COLO668 (cell line): ENCODE data around the gene UQCRH.

Source experiments
- DNase-seq: peaks from one replicate; lab custom pipeline; 2025; ENCODE audit not compliant: unreplicated experiment; lab: John Stamatoyannopoulos, UW

UQCRH gene

DNA sequence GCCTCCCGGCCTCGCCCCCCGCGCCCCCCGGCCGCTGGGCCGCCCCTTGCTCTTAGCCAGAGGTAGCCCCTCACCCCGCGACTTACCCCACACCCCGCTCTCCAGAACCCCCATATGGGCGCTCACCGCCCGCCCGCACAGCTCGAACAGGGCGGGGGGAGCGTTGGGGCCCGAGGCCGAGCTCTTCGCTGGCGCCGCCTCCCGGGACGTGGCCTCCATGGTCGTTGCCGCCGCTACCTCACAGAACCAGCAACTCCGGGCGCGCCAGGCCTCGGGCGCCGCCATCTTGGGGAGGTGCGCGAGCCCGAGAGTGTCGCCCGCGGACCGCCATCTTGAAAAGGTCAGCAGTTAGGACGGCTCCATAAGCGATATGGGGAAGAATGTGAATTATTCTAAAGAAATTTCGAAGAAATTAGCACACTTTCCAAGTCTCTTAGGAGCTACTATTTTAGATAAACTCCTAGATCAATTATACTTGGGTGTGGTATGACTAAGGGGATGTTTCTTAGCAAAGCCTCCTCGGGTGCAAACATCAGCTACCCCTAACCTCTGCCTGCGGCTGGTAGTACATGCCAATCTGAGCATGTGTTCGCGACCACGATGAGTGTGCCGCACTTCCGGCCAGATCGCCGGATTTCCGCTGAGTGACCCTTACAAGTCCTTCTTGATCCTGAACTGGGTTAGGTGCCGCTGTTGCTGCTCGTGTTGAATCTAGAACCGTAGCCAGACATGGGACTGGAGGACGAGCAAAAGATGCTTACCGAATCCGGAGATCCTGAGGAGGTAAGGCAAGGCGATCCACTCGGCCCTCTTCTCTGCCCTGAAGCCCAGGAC, at the start of gene UQCRH, which contains the start of gene LRRC41:
Gene UQCRH, plus strand, starts transcription at position 661 of the 834 bp plus-strand sequence. Its CDS starts 69 bp downstream, at position 730.
Gene LRRC41, minus strand, starts transcription at position 579 of the 834 bp plus-strand sequence. Its CDS starts 294 bp downstream, at position 285.
- peak; percentile 99 for DNase-seq

DNA sequence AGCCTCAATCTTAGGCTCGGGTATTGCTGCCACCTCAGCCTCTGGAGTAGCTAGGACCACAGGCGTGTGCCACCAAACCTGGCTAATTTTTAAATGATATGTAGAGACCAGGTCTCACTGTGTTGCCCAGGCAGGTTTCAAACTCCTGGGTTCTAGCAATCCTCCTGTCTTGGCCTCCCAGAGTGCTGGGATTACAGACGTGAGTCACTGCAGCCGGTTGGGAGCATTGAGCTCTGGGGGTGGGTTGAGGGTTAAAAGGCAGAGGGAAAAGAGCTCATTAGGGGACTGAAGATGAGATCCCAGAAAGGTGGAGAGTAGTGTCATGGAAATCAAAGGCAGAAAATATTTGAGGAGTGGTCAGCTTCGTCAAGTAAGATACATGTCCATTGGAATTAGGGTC, 48.8 kb upstream of the UQCRH start:
- no peak for DNase-seq

DNA sequence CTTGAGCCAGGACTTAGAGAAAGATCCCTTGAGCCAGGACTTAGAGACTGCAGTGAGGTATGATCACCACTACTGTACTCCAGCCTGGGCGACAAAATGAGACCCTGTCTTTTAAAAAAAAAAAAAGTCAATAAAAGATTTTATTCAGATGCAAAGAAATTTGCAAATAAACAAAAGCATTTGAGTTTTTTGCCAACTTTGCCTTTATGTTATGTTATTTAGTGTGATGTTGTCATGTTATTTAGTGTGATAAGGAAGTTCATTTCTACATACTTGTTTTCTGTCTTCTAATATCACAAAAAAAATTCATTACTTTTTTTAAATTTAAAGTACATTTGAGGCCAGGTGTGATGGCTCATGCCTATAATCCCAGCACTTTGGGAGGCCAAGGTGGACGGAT, 47.0 kb upstream of the UQCRH start:
- DNase-seq: no peak

DNA sequence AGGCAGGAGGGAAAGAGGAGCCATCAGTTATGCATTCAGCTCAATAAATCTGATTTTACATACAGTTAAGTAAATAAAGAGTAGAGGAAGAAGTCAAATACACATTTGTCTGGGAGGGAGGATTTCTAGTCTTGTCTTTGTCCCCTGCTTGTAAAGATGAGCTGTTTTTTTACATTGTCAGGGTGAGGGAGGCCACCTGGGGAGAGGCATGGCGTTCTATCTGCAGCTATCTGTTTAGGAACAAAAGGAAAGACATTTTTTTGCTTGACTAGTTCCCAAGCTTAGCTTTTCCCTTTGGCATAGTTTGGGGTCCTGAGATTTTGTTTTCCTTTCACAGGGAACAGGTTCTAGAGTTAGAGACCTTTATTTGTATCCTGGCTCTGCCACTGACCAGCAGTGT, 41.0 kb upstream of the UQCRH start:
- DNase-seq: no peak

DNA sequence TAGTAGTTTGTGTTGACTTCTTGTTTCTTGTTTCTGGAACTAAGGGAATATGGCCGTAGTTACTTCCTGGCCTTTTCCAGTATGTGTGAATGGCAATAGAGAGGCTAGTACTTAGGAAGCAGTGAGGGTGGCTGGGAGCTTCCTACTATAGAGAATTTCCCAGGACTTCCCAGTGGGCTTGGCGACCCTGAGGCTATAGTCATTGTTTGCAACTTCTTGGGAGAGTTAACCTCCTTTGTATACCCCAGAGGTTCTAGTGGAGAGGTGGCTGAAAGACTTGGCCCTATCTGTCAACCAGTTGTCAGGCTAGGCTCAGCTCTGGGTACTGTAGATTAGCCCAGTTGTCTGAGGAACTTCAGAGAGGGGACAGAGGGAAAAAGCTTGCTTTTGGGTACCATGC, 40.4 kb upstream of the UQCRH start:
- no peak for DNase-seq

DNA sequence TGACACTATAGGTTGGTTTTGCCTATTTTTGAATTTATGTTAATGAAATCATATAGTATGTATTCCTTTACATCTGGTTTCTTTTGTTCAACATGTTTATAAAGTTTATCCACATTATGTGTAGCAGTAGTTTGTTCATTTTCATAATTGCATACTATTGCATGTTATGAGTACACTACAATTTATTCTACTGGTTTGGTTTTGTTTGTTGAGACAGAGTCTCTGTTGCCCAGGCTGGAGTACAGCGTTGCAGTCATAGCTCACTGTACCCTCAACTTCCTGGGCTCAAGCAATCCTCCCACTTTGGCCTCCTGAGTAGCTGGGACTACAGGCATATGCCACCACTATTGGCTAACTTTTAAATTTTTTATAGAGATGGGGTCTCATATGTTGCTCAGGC, 34.9 kb upstream of the UQCRH start:
- no peak for DNase-seq

DNA sequence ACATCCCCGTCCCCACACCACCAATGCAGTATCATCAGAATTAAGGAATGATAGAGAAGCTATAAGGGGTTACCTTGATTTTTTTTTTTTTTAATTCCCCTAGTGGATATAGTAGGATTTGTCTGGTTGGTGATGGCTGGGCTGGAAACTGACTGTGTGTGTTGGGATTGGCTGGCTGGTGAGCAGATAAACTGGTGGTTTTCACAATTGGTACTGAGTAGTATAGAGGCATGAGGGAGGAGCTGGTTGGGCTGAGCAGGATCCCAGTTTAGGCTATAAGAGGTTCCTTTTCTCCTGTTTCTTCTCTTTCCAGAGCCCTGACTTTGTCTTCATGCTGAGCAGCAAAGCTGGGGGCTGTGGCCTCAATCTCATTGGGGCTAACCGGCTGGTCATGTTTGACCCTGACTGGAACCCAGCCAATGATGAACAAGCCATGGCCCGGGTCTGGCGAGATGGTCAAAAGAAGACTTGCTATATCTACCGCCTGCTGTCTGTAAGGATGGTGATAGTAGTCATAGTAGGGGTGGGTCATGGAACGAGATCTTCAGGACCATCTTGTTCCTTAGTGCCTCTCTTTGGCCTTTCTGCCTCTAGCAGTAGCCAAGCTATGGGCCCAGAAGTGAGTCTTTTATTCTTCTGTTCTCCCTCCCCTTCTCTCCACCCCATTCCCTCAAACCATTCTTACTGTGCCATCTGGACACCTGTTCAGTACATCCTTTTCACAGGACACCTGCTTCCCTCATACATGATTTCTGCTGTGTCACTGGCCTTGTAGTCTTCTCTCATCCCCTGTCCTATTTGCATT, 29.1 kb upstream of the UQCRH start:
- DNase-seq: no peak

DNA sequence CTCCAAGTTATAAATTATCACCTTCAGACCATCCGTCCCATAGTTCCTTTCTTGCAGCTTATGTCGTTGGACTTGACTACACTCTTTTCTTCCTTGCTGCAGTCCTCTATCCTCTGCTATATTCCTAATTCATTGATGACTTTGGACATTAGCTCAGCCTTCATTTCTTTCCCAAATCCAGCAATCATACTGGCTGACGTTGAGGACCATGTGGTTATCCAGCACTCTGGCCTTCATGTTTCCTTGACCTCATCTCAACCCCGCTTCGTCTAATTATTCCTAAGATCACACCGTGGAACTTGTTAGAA, 28.5 kb upstream of the UQCRH start:
- no peak for DNase-seq

DNA sequence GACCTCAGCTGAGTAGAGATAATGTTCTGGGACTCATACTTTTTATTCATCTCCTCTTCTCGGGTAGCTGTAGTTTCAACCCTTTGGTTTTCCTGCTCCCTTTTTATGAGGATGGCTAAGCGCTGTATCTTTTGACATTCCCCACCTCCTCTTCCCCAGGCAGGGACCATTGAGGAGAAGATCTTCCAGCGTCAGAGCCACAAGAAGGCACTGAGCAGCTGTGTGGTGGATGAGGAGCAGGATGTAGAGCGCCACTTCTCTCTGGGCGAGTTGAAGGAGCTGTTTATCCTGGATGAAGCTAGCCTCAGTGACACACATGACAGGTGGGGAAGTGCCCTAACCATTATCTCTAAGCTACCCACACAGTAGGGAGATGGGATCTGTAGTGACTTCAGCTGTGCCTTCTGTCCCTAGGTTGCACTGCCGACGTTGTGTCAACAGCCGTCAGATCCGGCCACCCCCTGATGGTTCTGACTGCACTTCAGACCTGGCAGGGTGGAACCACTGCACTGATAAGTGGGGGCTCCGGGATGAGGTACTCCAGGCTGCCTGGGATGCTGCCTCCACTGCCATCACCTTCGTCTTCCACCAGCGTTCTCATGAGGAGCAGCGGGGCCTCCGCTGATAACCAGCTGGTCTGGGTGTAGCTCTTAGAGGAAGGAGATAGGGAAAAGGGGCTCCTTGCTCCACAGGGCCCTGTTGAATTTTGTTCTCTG, 25.7 kb upstream of the UQCRH start:
- DNase-seq: no peak

DNA sequence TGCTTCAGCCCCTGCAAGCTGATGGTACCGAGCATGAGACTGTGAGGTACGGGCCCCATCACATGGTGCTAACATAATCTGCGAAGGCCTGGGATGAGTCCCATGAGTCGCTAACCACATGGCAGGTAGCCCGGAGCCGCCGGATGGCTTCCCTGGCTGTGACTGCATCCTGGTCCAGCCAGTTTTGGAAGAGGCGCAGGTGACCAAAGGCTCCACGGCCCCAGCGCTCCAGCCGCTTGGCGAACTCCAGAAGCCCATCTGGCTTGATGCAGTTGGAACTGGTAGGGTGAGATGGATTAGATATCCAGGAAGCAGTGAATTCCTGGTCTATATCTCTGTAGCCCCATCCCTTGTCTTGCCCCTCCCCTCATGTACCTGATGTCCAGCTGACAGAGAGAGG, 24.7 kb upstream of the UQCRH start:
- DNase-seq: no peak

DNA sequence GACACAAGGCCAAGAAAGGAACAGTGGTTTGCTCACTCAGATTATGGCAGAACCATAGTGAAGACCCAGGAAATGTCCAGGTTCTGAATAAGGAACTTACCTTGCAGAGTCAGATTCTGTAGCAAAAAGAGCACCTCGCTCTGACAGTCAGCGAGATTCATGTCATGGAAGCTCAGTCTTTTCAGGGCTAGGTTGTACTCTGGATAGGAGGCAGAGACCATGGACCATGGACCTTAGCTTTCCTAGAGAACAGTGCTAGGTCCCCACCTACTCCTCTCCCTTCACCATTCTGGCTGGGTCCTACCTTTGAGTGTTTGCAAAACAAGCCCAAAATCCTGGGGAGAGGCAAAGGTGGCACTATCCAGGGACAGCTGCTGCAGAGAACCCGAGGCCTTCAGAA, 23.4 kb upstream of the UQCRH start:
- no peak for DNase-seq

DNA sequence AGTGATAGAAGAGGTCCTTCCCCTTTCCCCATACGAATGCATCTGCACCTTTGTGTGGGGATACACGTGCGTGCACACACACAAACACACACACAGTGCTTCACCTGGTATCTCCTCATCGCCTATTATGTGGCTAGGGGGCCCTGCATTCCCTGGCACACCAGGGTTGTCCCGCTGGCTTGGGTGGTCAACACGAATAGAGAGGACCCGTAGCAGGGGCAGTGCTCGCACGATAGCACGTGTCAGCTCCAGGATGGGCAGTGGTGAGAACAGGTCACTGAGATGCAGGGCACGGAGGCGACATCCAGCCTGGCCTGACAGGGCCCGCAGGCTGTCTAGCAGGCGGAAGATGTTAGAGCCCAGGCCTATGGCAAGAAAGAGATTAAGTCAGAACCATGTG, 22.5 kb upstream of the UQCRH start:
- DNase-seq: no peak

DNA sequence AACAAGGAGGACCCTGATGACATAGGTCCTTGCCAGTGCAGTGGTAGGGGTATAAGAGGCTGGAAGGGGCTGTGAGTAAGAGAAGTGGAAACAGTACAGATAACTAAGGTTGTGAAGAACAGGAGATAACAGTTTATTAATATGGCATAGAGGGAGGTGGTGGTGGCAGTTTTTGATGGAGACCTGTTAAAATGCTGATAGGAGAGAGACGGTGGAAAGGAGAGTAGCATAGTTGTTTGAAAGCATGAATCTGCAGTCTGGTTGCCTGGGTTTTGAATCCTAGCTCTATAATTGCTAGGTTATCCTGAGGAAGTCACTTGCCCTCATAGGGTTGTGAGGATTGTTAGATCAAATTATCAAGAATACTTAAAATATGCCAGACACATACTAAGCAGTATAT, 19.4 kb upstream of the UQCRH start:
- no peak for DNase-seq

DNA sequence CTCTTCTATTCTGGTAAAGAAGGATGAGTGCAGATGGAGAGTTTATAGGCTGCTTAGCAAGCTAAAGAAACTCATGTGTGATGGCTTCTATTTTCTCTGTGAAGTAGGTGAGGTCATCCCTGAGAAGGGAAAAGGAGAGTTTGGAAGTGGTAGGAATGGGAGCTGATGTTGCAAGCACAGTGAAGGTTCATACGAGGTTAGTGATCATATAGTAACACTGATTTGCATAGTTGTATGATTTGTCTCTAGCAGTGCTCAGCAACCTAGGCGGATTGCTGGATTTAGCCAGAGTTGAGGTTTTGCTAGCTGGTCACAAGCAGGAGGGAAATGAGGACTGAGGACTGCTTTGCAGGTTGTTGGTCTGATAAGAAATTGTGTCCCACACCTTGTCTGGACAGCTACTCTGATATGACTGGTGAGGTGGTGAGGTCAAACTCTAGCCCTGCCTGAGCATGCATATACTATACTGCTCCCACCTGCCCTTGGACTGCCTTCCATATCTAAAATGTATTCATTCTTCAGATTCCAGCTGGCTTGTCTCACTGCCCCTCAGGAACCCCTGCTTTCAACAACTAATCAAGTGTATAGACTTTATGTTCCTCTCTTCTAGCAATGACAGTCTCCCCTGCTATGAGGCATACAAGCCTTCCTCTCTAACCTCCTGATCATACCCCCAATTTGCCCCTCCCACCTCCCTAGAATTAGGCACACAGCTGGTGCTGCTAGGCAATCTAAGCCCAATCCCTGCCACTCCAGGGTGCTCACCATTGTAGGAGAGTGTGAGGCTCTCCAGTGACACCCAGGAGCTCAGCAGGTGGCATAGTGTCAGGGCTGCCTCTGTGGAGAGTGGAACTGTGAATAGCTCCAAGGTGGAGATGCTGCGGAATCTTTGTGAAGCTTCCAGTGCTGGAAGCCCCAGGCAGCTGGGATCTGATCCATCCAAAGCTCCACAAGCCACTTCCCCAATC, 18.6 kb upstream of the UQCRH start:
- no peak for DNase-seq

DNA sequence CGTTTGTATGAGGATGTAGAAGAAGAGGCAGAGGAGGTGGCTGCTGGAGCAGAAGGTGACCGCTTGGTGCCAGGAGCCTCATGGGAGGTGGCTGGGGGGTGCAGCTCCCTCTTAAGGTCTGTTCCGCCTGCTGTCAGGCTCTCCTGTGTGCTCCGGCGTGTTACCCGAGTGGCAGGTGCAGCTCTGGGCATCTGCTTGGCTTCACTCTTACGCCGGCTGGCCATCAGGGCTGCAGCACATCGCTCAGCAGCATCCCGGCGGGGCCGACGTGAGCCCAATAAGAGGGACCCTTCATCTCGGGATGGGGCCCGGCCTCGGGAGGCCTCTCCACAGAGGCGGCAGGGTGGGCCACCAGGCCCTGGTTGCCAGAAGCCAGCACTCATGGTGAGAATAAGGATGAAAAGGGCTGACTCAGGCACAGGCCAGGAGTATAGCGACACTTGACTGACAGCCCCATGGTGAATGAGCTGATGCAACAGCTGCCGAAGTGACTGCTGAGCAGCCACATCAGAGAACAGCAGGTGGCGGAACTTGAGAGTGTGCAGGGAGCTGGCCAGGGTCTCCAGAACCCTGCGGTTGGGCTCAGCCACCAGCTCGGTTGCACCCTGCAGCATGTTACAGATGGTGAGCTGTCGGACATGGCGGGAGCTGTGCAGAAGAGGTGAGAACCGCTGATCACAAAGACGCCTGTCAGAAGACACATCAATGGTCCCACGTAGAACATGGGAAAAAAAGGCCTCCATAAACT, 17.6 kb upstream of the UQCRH start:
- DNase-seq: no peak

DNA sequence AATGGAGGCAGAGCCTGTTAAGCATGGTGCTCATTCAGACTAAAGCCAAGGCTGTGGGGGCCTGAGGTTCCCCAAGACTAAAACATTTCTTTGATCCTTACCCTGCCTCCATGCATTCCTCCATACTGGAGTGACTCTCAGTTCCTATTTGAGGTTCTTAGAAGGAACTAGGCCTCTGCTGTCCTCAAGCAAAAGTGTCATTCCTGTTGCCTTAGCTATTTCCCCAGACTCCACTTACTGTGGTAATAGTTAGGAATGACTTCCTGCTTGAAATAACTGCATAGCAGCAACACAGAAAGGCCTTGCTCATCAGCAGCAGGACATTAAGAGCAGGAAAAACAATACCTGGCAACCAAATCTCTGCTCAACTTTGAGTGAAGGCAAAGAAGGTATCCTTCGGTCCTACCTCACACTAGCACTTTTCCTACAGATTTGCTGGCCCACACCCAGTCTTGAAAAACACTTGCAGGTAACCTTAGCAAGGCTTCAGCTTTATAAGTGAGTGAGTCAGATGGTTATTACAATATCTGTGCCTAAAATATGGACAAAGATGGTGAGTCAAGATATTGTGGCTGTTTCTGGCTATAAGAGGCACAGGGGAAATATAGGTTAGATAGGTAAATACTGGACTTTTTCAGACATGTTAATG, 14.9 kb upstream of the UQCRH start:
- DNase-seq: no peak

DNA sequence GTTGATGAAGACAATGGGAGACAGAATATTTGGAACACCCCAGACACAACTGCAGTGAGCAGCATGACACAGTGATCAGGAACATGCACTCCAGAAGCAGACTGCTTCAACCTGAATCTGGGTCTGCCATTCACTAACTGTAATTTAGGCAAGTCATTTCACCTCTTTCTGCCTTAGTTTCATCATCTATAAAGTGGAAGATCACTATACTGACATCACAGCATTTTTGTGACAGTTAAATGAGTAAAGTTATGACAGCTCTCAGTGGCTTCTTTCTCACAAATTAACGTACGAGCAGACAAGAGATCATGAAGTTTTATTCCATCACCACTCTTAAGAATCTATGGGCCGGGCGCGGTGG, 14.4 kb upstream of the UQCRH start:
- no peak for DNase-seq

DNA sequence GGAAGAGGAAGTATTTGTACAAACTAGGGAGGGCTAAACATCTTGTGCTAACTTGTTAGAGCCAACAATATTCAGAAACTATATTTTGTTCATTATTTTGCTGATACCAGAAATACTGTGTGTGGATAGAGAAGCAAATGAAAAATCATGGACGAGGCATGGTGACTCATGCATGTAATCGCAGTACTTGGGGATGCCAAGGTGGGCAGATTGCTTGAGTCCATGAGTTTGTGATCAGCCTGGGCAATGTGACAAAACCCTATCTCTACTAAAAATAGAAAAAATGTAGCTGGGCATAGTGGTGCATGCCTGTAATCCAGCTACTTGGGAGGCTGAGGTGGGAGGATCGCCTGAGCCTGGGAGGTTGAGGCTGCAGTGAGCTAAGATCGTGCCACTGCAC, 13.5 kb upstream of the UQCRH start:
- DNase-seq: no peak

DNA sequence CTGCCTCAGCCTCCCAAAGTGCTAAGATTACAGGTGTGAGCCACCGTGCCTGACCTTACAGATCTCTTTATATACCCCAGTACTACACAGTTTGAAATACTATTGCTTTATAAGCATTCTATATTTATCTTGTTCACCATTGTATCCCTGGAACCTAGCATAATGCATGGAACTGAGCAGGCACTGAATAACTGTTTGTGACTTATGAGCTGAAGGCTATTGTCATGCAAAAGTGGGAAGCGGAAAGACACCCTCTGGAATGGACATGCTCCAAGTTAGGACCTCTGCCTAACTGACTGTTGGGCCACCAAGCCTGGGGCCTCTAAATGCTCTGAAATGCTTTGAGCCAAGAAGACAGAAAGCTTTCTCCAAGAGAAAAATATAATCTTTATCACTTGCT, 8.2 kb upstream of the UQCRH start:
- DNase-seq: no peak

DNA sequence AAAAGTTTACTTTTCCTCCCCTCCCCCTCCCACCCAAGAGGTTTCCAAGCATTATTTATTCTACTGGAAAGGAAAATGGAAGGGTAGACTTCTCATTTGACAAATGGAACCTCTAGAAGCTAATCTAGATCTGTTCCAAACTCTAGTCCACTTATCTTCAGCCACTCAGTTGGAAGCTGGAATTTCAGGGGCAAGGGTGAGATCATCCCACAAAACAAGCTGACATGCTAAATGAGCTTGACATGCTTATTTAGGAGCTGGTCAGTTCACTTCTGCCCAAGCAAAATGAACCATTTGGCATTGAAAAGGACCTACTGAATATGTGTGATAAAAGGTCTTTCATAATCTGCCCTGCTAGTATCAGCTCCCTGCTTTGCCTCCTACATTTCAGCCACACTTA, 5.1 kb upstream of the UQCRH start:
- DNase-seq: no peak
